GM18907 (cell line): Measurements from ENCODE around the gene OSTN.

Experiments
- ATAC-seq: cut with Tn5 transposase; IDR thresholded peaks from one replicate; pipeline ENCODE4 v1.9.1; 2021; ENCODE audit warnings: mild to moderate bottlenecking, moderate library complexity; ENCODE audit not compliant: unreplicated experiment

OSTN gene

DNA sequence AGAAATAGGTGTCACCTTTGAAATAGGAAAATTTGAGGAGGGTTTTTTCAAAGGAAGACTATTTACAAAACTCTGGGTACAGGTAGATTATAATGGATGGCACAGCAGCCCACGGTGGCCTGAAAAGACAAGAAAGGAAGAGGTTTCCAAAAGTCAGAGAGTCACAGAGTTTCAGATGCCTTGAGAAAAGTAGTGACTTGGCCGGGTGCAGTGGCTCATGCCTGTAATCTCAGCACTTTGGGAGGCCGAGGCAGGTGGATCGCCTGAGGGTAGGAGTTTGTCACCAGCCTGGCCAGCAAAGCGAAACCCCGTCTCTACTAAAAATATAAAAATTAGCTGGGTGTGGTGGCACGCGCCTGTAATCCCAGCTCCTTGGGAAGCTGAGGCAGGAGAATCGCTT, 35.2 kb downstream of the OSTN start:
- no peak for ATAC-seq

DNA sequence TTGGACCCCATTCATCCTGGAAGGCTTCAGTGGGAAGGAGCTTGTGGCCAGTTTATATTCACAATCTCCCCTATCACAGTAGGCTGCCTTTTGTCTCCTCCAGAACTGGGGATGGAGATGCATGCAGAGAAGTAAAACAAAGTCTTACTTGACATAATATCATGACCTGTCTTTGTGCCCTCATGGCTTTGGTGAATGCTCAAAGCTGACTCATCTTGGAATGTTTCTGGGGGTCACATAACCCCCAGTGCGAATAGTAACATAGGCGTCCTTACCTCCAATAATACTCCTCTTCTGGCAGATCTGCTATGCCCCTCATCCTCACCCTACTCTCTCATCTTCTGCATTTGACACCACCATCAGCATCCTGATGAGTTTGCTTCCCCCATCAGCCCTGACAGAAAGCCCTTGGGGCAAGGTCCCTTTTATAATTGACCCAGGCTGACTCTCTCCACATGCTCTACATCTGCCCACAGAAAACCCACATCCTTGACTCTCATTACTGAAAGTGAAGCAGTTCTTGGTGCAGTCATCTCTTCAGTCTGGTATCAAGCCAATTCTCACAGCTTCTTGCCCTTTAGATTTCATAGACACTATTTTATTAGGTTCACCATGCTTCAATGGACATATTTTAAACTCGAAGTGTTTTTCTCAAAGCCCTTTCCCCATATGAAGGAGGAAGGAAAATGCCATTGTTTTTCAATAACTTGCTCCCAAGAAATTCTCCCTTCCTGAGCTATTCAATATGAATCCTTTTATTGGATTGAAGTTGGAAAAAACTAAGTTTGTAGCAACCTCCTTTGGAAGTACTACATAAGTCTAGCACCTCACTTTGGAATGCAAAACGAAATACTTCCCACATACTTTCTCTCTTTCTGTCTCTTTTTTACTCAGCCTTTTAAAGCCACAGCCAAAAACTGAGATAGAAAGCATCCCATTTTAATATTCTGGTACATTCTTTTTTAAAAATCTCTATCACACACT, 36.6 kb downstream of the OSTN start:
- ATAC-seq: peak; percentile 99

DNA sequence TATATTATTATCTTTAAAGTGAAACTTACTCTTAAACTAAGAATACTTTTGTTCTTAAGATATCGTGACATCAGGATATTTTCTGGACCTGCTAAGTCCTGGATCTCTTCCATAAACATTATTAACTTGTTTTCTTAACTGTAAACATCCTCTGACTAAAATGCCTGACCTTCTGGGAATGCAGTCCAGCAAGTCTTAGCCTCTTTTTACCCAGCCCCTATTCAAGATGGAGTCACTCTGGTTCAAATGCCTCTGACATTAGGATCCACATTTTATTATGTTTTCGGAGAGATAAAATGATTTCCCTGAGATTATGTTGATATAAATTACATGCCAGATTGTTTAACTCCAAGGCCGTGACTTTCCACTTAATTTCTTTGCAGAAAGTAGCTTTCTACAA, 37.6 kb downstream of the OSTN start:
- no peak for ATAC-seq

DNA sequence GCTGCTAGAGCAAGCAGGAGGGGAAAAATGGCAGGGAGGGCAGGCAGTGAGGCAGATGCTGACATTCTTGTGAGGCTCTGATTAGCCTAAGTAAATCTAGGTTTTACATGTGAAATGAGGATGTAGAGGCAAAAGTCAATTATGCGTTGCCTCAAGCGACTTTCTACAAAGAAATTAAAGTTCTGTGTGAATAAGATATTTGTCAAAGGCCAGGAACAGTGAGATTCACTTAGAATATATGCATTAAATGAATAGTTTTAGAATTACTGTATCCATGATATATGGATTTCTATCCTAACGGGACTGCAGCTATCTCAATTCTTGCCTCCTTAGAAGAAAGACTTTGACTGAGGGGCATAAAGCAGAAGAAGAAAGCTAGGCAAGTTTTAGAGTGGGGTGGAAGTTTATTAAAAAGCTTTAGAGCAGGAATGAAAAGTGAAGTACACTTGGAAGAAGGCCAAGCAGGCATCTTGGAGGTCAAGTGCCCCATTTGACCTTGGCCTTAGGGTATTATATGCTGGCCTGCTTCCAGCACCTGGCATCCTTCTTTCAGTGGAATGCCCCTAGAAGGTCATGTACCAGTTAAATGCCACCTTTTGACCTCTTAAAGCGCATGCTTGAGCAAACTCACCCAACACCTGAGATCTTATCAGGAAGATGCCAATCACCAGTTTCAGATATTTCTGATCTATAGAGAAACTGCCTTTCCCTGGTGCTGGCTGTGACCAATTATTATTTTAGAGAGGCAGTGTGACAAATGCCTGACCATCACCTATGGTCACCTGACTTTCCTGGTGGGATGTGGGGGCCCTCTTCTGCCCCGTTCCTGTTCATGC, 38.2 kb downstream of the OSTN start:
- ATAC-seq: no peak

DNA sequence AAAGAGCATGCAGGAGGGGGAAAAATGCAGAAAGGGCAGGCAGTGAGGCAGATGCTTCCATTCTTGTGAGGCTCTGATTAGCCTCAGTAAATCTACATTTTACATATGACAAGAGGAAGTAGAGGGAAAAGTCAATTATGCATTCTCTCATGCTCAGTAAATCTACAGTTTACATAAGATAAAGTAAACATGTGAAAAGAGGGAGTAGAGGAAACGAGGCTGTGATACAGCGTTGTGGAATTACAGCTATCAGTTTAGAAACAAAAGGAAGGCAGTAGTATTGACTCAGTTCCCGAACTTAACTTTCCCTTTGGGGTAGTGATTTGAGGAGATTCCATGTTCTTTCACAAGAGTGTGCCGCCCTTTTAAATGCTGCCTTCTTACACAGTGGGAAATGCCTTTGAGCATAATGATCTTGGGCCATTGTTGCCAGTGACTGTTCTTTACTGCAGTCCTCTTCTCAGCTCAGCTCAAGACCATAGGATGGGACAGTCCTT, 39.3 kb downstream of the OSTN start:
- ATAC-seq: no peak

DNA sequence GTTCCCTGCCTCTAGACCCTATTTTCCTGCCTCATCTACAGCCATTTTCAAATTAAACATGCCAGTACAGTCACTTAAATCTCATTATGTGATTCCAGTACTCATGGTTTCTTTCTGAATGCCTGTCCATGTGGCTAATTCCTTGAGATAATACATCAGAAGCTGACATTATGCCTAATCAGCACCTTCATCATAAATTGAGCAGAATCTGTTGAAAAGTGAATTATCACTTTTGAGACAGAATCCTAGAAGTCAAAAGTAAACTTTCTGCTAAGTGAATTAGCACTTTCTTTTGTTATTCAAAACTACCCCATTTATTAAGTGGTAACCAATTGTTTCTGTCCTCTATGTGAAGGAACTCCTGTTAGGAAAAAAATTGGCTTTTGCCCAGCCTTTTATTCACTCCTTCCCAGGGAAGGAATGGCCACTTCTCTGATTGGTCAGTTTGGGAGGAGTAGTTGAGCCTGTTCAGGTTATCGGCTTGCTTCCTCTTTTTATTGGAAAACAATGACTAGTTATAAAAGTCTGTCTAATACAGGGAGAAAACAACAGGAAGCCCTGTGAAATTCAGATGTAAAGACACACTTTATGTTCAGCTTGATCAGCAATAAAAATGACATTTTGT, 40.5 kb downstream of the OSTN start:
- no peak for ATAC-seq

DNA sequence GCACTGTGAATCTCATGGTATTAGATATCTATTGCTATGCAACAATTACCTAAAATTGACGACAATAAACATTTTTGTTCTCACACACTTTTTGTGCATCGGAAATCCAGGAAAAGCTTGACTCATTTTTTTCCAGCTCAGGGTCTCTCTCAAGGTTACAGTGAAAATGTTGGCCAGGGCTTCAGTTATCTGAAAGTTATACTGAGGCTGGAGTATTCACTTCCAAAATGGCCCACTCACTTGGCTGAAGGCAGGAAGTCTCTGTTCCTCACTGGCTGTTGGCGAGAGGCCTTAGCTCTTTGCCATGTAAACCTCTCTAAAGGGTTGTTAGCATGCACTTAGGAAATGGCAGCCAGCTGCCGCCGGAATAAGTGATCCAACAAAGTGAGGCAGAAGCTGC, 41.4 kb downstream of the OSTN start:
- no peak for ATAC-seq

DNA sequence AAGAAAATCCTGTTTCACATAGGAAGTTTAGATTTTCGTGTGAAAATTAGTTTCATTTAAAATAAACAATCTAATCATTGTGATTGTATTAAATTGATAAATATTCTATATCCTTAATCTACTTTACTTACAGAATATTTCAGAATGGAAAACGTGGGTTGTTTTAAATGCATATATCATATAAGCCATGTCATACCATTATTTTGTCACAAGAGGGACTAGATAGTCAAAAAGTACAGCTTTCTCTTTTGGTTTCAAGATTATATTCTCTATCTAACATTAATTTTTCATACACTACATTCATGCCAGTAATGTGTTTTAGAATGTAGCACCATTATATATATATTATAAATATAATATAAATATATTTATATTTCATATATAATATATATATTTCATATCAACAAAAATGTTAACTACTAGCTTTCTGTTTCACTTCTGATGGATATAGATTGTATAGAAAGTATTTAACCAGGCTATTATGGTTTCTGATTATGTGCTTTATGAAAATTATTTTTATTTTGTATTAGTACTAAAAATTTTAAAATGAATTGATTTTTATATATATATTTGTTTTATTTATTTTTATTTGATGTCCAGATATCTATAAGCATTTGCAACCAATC, 45.3 kb downstream of the OSTN start:
- ATAC-seq: peak; percentile 36

DNA sequence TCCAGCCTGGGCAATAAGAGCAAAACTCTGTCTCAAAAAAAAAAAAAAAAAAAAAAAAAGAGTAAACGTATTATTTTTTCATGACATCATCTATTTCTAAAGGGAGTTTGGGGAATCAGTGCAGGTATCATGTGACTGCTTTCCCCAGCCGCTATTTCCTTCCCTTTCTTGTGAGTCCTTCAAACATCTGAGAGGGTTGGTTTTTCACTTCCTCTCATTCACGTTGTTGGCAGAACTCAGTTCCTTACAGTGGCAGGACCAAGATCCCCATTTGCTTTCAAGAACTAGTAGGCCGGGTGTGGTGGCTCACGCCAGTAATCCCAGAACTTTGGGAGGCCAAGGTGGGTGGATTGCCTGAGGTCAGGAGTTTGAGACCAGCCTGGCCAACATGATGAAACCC, 47.0 kb downstream of the OSTN start:
- ATAC-seq: peak; percentile 80

DNA sequence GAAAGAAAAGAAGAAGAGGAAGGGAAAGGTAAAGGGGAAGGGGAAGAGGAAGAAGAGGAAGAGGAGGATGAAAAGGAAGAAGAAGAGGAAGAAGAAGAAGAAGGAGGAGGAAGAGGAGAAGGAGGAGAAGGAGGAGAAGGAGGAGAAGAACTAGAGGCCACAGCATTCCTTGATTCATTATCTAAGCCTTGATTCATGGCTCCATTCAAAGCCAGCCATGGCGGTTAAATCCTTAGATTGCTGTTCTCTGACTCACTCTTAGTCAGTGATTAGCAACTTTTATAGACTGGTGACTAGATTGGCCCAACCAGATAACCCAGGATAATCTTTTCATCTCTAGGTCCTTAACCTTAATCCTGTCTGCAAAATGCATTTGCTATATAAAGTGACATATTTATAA, 47.6 kb downstream of the OSTN start:
- ATAC-seq: no peak

DNA sequence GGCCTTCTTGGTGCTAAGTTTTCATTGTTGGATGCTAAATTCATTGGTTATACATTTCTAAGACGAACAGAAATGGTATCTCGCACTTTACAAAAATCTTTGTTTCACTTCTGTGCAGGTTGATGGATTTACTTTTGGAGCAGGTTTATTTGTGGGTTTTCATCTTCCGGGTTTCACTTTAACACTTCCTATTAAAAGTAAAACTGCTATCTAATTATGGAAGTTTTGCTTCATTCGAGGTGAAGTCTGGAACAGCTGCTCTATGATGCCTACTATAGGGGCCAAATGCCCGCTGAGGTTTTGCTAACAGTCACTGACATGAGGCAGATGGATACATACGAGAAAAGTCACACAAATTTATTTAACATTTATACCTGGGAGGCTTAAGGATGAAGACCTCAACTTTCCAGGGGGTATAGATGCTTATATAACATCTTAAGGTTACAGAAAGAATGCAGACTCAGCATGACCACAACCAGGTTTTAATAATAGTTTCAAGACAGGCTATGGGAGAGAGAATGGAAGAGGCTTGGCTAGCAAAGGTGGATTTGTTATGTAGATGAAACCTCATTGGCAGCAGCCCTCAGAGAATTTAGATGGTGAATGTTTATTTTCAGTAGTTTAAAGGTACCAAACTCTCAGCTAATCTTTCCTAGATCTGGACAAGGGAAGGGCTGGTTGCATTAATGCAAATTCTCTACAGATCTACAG, 54.2 kb downstream of the OSTN start:
- ATAC-seq: peak; percentile 37

DNA sequence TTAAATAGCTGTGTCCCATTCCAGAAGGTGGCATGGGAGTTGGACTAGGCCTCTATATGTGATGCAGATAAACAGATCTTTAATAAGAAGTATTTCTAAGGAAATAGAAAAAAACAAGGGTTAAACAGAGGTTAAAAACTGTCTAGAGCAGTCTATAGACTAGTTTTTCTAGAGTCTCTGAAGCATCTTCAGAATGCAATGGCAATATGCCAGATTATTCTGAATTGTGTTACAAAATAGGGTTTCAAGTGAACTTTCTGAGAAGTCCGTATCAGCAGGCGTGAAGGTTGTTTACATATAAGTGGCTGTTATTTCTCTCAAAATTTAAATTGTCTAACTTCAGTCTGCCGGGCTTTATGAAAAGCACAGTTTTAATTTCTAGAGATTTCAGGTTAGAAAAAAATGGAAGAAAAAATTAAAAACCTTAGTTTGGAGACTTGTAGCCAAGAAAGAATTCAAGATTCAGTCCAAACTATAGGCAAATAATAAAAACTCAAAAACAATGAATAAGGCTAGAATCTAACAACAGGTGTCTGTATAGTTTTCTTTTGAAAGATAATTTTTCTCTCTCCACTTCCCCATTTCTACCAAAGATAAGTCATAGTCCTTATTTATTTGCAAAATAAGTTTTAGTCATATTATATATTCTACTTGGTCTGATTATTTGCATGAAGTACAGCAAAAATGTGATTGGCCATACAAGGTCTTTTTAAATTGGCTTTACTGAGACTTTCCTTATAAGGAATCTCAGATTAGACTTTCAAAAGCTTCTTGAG, 55.2 kb downstream of the OSTN start:
- ATAC-seq: no peak

DNA sequence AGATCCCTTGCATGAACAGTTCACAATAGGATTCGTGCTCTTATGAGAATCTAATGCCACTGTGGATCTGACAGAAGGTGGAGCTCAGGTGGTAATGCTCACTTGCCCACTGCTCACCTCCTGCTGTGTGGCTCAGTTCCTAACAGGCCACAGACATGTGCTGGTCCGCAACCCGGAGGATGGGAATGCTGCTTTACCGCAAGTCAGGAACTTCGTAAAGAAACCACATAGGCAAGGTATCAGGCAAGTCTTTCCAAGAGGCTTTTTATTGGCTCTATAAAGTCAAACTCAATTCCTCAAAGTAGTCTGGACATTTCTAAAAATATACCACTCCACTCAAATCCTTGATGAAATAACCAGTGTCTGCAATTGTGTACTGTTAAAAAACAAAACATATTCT, 56.1 kb downstream of the OSTN start:
- ATAC-seq: no peak

DNA sequence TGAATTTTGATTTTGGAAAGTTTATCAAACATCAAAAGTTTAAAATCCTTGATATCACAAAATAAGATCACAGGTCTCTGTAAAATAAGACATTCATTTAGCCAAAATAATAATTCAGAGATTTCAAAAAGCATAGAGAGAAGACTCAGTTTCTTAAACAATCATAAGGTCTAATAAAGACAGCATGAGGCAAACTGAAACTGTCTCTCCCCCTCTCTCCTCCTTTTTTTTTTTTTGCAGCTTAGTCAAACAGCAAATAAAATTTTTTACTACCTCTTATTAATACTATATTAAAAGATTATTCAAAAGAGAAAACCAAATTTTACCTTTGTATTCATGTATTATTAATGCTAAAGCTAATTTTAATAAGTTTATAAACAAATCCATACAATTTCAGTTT, 57.4 kb downstream of the OSTN start:
- no peak for ATAC-seq

DNA sequence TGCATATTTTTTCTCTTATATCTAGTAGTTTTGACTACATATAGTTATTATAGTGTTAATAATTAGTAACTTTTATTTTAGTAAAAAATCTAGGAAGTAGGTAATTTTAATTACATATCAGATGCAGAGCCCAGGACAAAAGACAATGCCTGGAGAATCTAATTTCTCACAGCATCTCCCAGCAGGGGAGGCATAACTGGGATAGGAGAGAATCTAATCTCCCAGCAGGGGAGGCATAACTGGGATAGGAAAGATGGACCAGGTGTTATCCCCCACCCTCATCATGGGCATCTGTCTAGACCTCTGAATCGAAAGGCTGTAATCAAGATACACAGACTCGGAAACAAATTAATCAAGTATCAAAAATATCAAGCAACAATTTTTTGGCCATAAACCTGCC, 58.2 kb downstream of the OSTN start:
- ATAC-seq: no peak

DNA sequence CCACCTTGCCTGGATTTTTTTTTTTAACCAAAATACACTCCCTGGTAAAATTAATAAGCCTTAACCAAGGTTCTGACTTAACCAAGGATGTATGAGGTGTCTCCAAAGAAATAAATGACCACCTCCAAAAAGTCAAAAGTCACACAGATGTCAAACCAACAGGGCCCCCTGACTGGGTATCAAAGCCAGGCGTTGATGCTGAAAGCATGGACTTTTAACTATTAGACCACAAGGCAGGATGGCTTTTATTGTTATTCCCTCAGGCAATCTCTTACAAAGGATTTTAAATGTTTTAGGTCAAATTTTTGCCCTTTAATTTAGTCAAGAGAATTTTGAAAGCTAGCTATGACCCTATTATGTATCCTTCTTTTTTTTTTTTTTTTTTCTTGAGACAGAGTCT, 60.4 kb downstream of the OSTN start:
- no peak for ATAC-seq

DNA sequence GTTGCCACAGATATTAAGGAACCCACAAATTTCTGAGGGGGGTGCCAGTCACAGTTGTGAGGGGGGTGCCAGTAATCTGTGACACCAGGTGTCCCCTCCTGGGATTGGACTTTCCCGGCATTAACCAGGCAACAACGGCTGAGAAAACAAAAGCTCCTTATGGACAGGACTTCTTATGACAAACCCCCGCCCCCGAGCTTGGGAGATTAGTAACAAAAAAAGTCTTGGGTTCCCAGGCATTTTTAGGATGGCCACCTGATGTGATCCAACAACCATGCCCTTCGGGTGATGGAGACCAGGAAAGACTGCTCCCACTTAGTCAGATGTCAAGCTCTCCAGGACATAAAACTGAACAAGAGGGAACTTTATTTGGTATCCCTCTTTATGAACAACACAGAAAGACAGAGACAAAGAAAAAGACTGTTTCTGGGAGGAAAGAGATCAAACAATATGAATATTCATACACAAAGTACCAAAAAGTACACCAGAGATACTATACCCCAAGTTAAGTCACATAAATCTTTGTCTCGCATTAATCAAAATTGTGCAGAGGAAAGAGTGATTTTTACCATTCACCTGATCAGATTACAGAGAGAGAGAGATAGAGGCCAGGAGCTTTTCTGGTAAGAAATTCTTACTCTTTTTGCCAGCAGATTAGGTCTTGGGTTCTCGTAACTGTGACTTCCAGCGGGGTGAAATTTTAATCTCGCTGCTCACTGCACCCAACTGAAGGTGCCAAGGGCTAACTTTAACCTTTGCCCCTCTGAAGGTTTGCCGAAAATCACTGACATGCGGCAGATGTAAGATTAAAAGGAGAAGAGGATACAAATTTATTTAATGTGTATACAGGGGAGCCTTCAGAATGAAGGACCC, 61.6 kb downstream of the OSTN start:
- ATAC-seq: no peak

DNA sequence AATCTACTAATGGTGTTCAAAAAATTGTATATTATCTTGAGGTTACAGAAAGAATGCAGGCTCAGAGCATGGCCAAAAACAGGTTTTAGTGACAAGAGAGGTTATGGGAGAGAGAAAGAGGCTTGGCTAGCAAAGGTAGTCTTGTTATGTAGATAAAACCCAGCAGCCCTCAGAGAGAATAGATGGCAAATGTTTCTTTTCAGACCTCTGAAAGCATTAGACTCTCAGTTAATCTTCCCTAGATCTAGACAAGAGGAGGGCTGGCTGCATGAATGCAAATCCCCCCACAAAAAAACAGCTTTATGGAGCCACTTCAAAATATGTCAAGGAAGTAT, 62.2 kb downstream of the OSTN start:
- ATAC-seq: no peak

DNA sequence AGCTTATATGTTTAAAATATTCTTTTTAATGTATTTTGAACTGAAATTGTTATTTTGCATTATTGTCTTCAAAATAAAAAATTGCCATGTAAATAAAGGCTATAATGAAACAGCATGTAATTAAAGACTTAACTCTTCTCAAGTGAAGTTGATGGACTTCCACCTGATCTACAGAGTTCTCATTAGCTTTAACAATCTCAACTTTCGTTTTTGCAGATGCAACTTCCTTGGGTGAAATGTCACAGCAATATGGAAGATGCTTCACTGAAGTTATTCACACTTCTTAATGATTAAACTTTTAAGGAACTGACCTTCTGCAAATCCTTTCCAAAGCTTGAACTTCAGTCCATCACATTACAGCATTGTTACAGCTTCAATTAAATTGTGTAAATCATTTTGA, 63.6 kb downstream of the OSTN start:
- peak; percentile 76 for ATAC-seq
